Measurements from ENCODE around the gene CASKIN2.
"Not testable (repeated sequence)": the region's sequence is repeated elsewhere in the genome, so short reads cannot be mapped to it uniquely, and the experiment has no call there.

Gene CASKIN2

DNA sequence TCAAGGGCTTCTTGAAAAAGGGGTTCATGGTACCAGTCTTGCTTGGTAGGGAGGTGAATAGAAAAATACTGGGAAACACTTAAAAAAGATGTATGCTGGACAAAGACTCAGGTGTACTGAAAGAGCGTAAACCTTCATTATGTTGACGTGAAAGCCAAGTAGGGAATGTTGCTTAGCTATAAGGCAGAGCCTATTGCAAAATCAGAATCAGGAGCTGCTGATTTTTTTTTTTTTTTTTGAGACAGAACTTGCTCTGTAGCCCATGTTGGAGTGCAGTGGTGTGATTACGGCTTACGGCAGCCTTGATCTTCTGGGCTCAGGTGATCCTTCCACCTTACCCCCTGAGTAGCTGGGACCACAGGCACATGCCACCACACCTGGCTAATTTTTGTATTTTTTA lies 55.0 kb downstream of the CASKIN2 start:
- no peak for DNase-seq

DNA sequence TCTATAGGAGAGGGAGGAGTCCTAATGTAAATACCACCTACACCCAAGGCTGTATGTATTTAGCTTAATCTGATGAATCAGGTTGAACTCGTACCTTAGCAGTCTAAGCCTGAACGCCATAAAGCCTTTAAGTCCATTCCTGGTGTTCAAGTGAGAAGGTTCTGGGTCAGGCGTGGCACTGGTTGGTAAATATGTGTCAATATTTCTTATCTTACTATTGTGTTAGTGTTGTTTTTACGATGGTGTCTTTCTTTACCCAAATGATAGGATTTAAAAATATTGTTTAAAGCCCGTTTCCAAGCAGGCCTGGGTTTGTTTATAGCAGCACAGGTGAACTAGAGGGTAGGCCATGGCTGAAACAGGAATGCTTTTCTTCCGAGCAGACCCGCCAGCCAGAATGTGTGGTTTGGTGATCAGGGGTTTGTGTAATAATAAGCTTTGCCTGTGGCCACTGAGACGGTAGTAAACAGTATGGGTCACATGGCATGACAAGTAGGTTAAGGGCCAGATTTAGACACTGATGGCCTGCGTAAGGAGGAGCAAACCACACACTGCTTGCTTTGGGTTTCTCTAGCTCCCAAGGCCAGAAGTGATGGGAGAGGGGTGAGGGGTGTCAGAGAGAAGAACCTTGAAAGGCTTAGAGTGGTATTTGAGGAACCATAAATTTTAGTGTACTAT lies 55.6 kb downstream of the CASKIN2 start:
- DNase-seq = no peak

DNA sequence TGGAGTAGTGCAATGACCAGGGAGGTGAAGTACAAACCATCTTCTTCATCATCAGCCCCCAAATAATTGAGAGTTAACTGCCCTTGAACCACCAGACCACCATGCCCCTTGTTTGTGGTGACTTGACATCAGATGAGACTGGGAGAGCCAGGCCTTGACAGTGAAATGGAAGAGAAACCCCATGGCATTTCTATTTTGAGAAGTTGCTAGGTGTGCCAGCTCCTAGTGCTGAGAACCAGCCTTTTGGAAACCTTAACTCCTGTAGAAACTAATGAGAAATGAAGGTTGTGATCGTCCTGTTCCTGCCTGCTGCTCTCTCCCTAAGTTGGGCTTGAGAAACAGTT lies 56.1 kb downstream of the CASKIN2 start:
- no peak for DNase-seq

DNA sequence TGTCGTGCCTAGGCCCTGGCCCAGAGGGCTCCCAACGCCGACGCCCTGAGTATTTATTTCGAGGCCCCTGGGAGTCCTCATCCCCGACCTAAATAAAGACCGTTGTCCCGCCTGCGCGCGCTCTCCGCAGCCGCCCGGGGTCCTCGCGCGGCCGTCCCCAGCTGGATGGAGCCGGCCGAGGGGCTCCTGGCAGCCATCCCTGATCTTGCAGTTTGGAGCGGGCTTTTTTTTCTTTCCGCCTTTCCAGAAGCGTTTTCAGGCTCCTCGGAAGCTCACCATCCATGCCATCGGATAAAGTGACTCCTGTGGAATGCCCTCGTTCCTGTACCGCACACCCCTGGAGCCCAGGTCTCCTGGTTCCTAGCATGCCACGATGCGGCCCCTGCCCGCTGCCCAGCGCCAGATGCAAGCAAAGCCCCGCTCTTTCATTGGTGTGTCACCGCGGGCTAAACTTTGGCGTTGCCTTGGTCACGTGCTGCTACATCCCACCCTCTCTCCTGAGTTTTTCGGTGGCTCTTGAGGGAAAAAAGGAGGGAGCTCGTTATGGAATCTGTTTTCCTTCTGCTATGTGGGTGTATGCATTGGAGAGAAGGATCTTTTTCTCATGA lies 58.2 kb downstream of the CASKIN2 start:
- peak in 1 of 2 experiments; percentile 38 for DNase-seq

- peak; percentile 98 to 99 for DNase-seq
Observed at GRCh38 chr17:75456417-75457046, 58.8 kb downstream of the CASKIN2 start, which contains the start of gene TMEM94. TMEM94 (plus strand) TSS chr17:75456635; CDS start chr17:75471906, 15,271 bp downstream.

DNA sequence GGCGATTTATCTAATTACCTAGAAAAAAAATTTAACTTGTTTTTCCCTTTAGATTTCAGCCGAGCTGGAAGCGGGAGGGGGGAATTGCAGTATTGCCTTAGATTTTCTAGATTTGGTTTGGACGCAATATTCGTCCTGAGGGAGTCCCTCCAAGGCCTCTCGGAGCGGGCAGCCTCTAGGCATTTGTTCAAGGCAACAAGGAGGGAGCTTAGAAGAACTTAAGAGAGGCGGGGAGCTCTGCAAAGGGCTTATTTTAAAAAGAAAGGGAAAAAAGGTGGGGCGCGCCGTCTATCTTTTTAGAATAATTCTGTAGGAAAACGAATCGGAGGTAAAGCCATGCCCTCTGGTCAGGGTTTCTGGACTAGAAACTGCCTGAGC lies 59.3 kb downstream of the CASKIN2 start:
- peak in 1 of 2 experiments; percentile 60 for DNase-seq

- not testable (repeated sequence) for DNase-seq
Observed at GRCh38 chr17:75454672-75455071, 60.7 kb downstream of the CASKIN2 start.

DNA sequence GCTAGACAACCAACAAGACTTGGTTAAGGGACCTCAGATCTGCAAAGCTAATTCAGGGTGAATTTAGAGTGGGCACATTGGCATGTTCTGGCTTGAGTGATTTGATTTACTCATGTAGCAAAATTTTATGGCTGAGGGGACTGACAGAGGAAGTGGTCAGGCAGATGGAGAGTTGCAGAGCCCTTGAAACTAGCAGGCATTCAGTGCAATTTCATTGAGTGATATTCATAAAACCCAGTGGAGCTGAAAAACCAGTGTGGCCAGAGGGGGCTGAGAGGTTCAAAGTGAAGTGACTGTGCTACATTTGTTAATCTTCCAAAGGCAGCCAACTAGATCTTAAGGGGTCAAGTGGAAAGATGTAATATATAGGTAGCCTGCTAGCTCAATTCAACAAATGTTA lies 61.1 kb downstream of the CASKIN2 start:
- DNase-seq = no peak

DNA sequence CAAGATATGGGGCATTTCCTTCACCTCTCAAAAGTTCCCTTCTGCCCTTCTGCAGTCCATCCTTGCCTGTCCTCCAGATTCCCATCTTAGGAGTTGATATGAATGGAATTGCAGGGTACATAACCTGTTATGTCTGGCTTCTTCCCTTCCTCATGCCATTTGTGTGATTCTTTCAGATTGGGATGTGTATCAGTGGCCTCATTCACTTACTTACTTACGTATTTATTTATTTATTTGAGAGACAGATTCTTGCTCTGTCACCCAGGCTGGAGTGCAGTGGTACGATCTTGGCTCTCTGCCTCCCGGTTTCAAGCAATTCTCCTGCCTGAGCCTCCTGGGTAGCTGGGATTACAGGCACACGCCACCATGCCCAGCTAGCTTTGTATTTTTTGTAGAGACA lies 65.1 kb downstream of the CASKIN2 start:
- DNase-seq = no peak

Measured in NCI-H1930 (cell line).